GM12864 (cell line): Measurements from ENCODE around the gene FGF12.
"Not testable (repeated sequence)": the region's sequence is repeated elsewhere in the genome, so short reads cannot be mapped to it uniquely, and the experiment has no call there.

ENCODE experiments used
- DNase-seq: peaks from one replicate; pipeline ENCODE4 v3.0.0-alpha.2; 2011; ENCODE audit warnings: low read depth
- H3K4me3 ChIP-seq: 2 replicates; pipeline ENCODE4 v1.5.1; 2011; ENCODE audit warnings: mild to moderate bottlenecking, low read depth, low read length, control low read depth
- CTCF ChIP-seq: IDR thresholded peaks from 2 replicates; pipeline ENCODE4 v1.5.1; 2011; ENCODE audit warnings: low read depth, mild to moderate bottlenecking, moderate library complexity, low read length, control low read depth, inconsistent platforms; ENCODE audit errors: missing control alignments

Gene FGF12

GRCh38 chr3:192715126-192715525 is 12.2 kb downstream of the FGF12 start:
- H3K4me3 ChIP-seq = no peak overlapping the region
- no peak for TF ChIP-seq CTCF
- DNase-seq = no peak

GRCh38 chr3:192711126-192711525 is 16.2 kb downstream of the FGF12 start:
- not testable (repeated sequence) for H3K4me3 ChIP-seq, DNase-seq

GRCh38 chr3:192710366-192710765 is 17.0 kb downstream of the FGF12 start:
- no peak for TF ChIP-seq CTCF
- no peak for DNase-seq
- H3K4me3 ChIP-seq = no peak overlapping the region

- no peak overlapping the region for H3K4me3 ChIP-seq
- DNase-seq = no peak
- no peak for TF ChIP-seq CTCF
These were observed 21.1 kb downstream of the FGF12 start for GRCh38 chr3:192706272-192706671.

- DNase-seq = no peak
- no peak overlapping the region for H3K4me3 ChIP-seq
- no peak for TF ChIP-seq CTCF
These were observed 26.5 kb downstream of the FGF12 start for GRCh38 chr3:192700885-192701284.

GRCh38 chr3:192696943-192697587 is 30.3 kb downstream of the FGF12 start:
- TF ChIP-seq CTCF = no peak
- no peak overlapping the region for H3K4me3 ChIP-seq
- DNase-seq = no peak

GRCh38 chr3:192687488-192688152 is 39.7 kb downstream of the FGF12 start:
- TF ChIP-seq CTCF = no peak
- no peak overlapping the region for H3K4me3 ChIP-seq
- no peak for DNase-seq
